K562 (cell line): ENCODE measurements around the gene NPHP1.

Experiments used
- TF ChIP-seq, protein P1 (sequence below), 3 experiments: IDR thresholded peaks in 2 of 3; conservative IDR thresholded peaks in 1 of 3; 2 replicates each; pipeline ENCODE4 v1.5.1; 2011 to 2012; ENCODE audit warnings: low read length in 3 of 3, mild to moderate bottlenecking in 3 of 3, control low read depth in 2 of 3, improper control_type of control experiment in 1 of 3, inconsistent platforms in 1 of 3, low read depth in 1 of 3, mixed read lengths in 1 of 3, moderate library complexity in 1 of 3; ENCODE audit not compliant: insufficient read depth in 2 of 3
- TF ChIP-seq, protein P2 (sequence below): sonication (generic); formaldehyde crosslinking; IDR thresholded peaks from 2 replicates; pipeline ENCODE4 v1.8.1; 2022; ENCODE audit warnings: missing genetic modification reagents

DNA sequence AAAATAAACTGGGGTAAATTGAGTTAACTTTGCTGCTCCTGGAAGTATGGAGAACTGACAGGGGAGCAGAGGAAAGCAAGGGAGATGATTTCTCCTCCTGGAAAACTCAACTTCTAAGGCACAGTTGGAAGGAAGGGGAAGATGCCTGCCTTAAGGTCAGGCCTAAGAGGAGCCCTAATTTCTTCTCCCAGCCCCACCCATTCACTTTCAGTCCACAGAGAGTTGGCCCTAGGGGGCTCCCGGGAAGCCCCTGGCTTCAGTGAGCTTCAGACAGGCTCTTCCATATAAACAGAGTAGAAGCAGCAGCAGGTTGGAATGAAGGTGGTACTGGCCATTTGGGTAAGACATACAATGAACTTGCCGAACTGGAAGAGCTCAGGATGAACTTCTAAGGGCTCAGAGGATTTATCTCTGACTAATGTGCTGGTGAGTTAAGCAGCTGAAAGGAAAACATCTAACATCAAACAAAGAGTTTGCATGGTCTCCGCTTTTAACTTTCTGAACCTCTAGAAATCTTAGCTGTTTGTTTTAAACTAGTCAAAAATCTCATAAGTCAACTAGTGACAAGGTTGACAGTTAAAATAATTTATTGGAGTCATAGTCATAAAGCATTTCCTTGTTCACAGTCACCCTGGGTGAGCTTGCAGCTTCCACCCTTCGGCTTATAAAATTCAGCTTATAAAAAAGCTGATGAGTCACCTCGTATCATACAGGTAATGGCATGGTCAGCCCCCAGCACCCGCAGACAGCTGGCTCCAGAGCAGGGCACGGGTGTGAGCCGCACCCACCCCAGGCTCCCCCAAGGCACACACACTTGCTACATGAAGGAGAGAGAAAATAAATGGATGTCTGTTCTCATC is 99.0 kb downstream of the NPHP1 start:
- TF ChIP-seq, protein P1, sequence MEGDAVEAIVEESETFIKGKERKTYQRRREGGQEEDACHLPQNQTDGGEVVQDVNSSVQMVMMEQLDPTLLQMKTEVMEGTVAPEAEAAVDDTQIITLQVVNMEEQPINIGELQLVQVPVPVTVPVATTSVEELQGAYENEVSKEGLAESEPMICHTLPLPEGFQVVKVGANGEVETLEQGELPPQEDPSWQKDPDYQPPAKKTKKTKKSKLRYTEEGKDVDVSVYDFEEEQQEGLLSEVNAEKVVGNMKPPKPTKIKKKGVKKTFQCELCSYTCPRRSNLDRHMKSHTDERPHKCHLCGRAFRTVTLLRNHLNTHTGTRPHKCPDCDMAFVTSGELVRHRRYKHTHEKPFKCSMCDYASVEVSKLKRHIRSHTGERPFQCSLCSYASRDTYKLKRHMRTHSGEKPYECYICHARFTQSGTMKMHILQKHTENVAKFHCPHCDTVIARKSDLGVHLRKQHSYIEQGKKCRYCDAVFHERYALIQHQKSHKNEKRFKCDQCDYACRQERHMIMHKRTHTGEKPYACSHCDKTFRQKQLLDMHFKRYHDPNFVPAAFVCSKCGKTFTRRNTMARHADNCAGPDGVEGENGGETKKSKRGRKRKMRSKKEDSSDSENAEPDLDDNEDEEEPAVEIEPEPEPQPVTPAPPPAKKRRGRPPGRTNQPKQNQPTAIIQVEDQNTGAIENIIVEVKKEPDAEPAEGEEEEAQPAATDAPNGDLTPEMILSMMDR (IDR thresholded peaks at IDR 0.05 in 2 of 3, conservative IDR thresholded peaks at IDR 0.05 in 1 of 3; ENCODE audit: insufficient read depth in 2 of 3, low read depth in 1 of 3, low read length in 3 of 3), result no peak
- TF ChIP-seq, protein P2, sequence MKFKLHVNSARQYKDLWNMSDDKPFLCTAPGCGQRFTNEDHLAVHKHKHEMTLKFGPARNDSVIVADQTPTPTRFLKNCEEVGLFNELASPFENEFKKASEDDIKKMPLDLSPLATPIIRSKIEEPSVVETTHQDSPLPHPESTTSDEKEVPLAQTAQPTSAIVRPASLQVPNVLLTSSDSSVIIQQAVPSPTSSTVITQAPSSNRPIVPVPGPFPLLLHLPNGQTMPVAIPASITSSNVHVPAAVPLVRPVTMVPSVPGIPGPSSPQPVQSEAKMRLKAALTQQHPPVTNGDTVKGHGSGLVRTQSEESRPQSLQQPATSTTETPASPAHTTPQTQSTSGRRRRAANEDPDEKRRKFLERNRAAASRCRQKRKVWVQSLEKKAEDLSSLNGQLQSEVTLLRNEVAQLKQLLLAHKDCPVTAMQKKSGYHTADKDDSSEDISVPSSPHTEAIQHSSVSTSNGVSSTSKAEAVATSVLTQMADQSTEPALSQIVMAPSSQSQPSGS (CRISPR knock-in tag), result no peak
